ENCODE data around the gene EHF.

DNA sequence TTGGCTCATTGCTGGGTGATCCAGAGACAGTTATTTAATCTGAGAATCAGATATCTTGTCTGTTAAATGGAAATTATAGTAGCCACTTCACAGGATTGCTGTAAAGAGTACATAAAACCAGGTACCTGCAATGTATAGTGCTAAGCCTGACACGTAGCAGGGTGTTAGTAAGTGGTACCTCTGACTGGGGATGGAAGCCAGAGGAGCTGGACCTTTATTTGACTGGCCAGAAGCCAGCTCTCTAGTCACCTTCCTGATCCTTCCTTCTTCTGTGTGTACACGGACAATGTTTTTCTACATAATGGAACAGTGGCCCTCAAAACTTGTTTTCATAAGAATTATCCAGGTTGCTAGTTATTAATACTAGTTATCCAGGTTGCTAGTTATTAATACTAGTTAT, 25.5 kb upstream of the EHF start:
- TF ChIP-seq RAD21 (conservative IDR thresholded peaks at IDR 0.05) (no peak), REST (IDR thresholded peaks at IDR 0.05; ENCODE audit: borderline replicate concordance) (no peak)
